ENCODE data around the gene MR1.

MR1 gene

GRCh38 chr1:181087400-181087901 lies 53.7 kb downstream of the MR1 start:
- Histone ChIP-seq H3K27ac (no peak overlapping the region), H3K4me3 (no peak overlapping the region)
- no peak for TF ChIP-seq CTCF (IDR thresholded peaks at IDR 0.05)
- DNase-seq (ENCODE audit: low spot score): no peak

- TF ChIP-seq CTCF (IDR thresholded peaks at IDR 0.05): no peak
- Histone ChIP-seq H3K4me3 (peak within 1 kb of the TSS; percentile 77), H3K27ac (peak within 1 kb of the TSS; percentile 97 to 98)
- peak; percentile 99 for DNase-seq (ENCODE audit: low spot score)
Measured at GRCh38 chr1:181088079-181089016, 54.6 kb downstream of the MR1 start, which contains the start of gene IER5. IER5 (plus strand) TSS chr1:181088700; CDS start chr1:181088903, 203 bp downstream.

GRCh38 chr1:181089017-181089675 lies 55.4 kb downstream of the MR1 start:
- Histone ChIP-seq H3K27ac (peak overlapping the region; percentile 97 to 98), H3K4me3 (peak overlapping the region; percentile 77)
- TF ChIP-seq CTCF (IDR thresholded peaks at IDR 0.05): no peak
- DNase-seq (ENCODE audit: low spot score): no peak

- Histone ChIP-seq H3K4me3 (peak overlapping the region; percentile 77), H3K27ac (peak overlapping the region; percentile 97 to 98)
- peak; percentile 85 for DNase-seq (ENCODE audit: low spot score)
- no peak for TF ChIP-seq CTCF (IDR thresholded peaks at IDR 0.05)
Measured at GRCh38 chr1:181089676-181090544, 56.1 kb downstream of the MR1 start.

GRCh38 chr1:181090641-181091126 lies 56.9 kb downstream of the MR1 start:
- no peak for DNase-seq (ENCODE audit: low spot score)
- Histone ChIP-seq H3K27ac (peak overlapping the region; percentile 3 to 97), H3K4me3 (peak overlapping the region; percentile 77)
- no peak for TF ChIP-seq CTCF (IDR thresholded peaks at IDR 0.05)

GRCh38 chr1:181091309-181092040 lies 57.7 kb downstream of the MR1 start:
- no peak for TF ChIP-seq CTCF (IDR thresholded peaks at IDR 0.05)
- DNase-seq (ENCODE audit: low spot score): no peak
- Histone ChIP-seq H3K27ac (no peak overlapping the region), H3K4me3 (peak overlapping the region; percentile 77)

All from coronary artery (tissue), 2 donors.